Ishikawa (cell line): Measurements from ENCODE around the gene TRPC3.

Experiments
- CEBPB ChIP-seq: IDR thresholded peaks from 2 replicates; pipeline ENCODE4 v1.6.1; 2012
- CREB1 ChIP-seq: IDR thresholded peaks from 2 replicates; pipeline ENCODE4 v1.6.1; 2012; ENCODE audit warnings: low read depth
- EGR1 ChIP-seq: IDR thresholded peaks from 2 replicates; pipeline ENCODE4 v1.6.1; 2012
- EP300 ChIP-seq: IDR thresholded peaks from 2 replicates; pipeline ENCODE4 v1.6.1; 2012; ENCODE audit warnings: borderline replicate concordance
- FOXM1 ChIP-seq: IDR thresholded peaks from 2 replicates; pipeline ENCODE4 v1.6.1; 2012; ENCODE audit warnings: low read depth, borderline replicate concordance
- NFIC ChIP-seq: IDR thresholded peaks from 2 replicates; pipeline ENCODE4 v1.6.1; 2012
- RAD21 ChIP-seq: IDR thresholded peaks from 2 replicates; pipeline ENCODE4 v1.6.1; 2012; ENCODE audit warnings: low read depth
- TAF1 ChIP-seq: IDR thresholded peaks from 2 replicates; pipeline ENCODE4 v1.6.1; 2012; ENCODE audit warnings: low read depth, mild to moderate bottlenecking
- TCF12 ChIP-seq: IDR thresholded peaks from 2 replicates; pipeline ENCODE4 v1.6.1; 2012; ENCODE audit warnings: low read depth
- TEAD4 ChIP-seq: IDR thresholded peaks from 2 replicates; pipeline ENCODE4 v1.6.1; 2012
- YY1 ChIP-seq: IDR thresholded peaks from 2 replicates; pipeline ENCODE4 v1.6.1; 2012; ENCODE audit warnings: low read depth
- ZBTB7A ChIP-seq: IDR thresholded peaks from 2 replicates; pipeline ENCODE4 v1.6.1; 2012; ENCODE audit warnings: low read depth
- TF ChIP-seq, protein P1 (sequence below): IDR thresholded peaks from 2 replicates; pipeline ENCODE4 v1.6.1; 2012; ENCODE audit warnings: low read depth, mild to moderate bottlenecking
- TF ChIP-seq, protein P2 (sequence below): IDR thresholded peaks from 2 replicates; pipeline ENCODE4 v1.6.1; 2012
- TF ChIP-seq, protein P3 (sequence below): IDR thresholded peaks from 2 replicates; pipeline ENCODE4 v1.6.1; 2012

TRPC3 gene

DNA sequence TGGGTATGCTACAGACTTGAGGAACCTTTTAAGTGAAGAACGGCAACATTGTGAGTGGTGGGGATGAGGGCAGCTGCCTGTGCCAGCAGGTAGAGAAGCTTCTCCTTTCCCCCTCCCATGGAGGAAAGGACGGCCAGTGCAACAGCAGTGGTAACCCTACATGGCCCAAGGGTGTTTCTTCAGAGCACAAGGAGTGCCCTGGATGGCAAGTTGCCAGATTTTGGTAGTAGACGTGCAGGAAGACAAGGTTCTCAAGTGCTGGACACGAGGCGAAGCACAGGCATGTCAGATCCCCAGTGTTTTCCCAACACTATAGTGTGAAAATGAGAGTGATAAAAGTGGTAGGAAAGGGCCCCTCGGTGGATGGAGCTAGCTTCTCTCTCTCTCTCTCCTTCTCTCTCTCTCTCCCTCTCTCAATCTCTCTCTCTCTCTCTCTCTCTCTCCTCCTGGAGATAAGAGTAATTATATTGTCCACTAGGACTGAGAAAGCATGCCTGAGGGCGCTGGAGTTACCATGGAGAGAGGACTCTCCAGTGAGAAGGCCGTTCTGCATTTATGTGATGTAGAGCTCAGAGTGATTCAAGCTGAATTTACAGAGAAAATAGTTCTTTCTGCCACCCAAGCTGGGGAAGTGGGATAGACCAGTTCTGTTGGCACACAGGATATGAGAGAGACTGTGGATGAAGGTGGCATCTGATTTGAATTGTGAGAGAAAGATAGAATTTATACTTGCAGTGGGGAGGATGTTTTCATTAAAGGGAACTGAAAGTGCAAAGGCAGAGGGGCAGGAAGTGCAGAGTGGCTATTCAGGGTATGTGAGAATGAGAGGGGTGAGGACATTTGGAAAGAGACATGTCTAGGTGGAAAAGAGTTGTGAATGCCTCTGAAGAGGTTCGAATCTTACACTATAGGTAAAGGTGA, 25.7 kb upstream of the TRPC3 start:
- TF ChIP-seq CREB1: no peak
- no peak for TF ChIP-seq CEBPB
- TF ChIP-seq EGR1: no peak
- TF ChIP-seq NFIC: no peak

DNA sequence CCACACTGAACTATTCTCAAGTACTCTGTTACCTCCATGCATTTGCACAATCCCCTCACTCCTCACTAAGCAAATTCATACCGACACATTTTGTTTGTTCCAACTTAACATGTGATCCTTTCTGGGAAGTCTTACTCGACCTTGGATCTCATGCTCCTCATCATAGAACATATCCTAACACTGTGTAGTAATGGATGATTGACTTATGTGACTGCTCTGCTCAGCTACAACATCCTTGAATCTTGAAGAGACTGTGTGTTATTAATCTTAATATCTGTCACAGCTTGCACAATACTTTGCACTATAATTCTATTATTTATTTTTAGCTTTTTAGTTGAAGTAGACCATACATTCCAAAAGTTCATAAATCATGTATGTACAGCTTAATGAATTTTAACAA, 23.9 kb upstream of the TRPC3 start:
- TF ChIP-seq TAF1 (no peak), ZBTB7A (no peak), FOXM1 (no peak), EGR1 (no peak), TCF12 (no peak), RAD21 (no peak), TEAD4 (no peak), CREB1 (no peak), YY1 (no peak), NFIC (no peak), CEBPB (no peak), EP300 (no peak)
- TF ChIP-seq, protein P1, sequence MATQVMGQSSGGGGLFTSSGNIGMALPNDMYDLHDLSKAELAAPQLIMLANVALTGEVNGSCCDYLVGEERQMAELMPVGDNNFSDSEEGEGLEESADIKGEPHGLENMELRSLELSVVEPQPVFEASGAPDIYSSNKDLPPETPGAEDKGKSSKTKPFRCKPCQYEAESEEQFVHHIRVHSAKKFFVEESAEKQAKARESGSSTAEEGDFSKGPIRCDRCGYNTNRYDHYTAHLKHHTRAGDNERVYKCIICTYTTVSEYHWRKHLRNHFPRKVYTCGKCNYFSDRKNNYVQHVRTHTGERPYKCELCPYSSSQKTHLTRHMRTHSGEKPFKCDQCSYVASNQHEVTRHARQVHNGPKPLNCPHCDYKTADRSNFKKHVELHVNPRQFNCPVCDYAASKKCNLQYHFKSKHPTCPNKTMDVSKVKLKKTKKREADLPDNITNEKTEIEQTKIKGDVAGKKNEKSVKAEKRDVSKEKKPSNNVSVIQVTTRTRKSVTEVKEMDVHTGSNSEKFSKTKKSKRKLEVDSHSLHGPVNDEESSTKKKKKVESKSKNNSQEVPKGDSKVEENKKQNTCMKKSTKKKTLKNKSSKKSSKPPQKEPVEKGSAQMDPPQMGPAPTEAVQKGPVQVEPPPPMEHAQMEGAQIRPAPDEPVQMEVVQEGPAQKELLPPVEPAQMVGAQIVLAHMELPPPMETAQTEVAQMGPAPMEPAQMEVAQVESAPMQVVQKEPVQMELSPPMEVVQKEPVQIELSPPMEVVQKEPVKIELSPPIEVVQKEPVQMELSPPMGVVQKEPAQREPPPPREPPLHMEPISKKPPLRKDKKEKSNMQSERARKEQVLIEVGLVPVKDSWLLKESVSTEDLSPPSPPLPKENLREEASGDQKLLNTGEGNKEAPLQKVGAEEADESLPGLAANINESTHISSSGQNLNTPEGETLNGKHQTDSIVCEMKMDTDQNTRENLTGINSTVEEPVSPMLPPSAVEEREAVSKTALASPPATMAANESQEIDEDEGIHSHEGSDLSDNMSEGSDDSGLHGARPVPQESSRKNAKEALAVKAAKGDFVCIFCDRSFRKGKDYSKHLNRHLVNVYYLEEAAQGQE: no peak
- TF ChIP-seq, protein P2, sequence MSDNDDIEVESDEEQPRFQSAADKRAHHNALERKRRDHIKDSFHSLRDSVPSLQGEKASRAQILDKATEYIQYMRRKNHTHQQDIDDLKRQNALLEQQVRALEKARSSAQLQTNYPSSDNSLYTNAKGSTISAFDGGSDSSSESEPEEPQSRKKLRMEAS: no peak
- TF ChIP-seq, protein P3, sequence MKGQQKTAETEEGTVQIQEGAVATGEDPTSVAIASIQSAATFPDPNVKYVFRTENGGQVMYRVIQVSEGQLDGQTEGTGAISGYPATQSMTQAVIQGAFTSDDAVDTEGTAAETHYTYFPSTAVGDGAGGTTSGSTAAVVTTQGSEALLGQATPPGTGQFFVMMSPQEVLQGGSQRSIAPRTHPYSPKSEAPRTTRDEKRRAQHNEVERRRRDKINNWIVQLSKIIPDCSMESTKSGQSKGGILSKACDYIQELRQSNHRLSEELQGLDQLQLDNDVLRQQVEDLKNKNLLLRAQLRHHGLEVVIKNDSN: no peak

DNA sequence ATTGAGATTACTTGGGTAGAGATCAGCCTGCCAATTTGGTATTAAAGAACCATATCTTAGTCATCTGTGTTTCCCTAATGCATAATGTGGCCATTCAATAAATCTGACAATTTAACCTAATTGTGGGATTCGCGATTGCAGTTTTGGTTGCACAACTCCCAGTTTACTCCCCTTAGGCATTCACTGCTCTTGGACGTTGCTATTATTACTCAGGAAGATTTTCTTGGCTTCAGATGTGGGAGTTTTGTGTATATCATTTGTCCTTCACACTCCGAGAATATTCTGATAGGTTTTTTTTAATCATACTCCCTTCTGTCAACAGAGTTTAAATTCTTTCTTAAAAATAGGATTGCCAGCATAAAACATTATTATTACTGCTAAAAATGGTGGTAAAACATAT, 22.0 kb upstream of the TRPC3 start:
- no peak for TF ChIP-seq CEBPB
- TF ChIP-seq CREB1: no peak
- TF ChIP-seq RAD21: no peak
- TF ChIP-seq, protein P3: no peak
- TF ChIP-seq EGR1: no peak
- no peak for TF ChIP-seq TAF1
- TF ChIP-seq, protein P2: no peak
- no peak for TF ChIP-seq EP300
- TF ChIP-seq YY1: no peak

DNA sequence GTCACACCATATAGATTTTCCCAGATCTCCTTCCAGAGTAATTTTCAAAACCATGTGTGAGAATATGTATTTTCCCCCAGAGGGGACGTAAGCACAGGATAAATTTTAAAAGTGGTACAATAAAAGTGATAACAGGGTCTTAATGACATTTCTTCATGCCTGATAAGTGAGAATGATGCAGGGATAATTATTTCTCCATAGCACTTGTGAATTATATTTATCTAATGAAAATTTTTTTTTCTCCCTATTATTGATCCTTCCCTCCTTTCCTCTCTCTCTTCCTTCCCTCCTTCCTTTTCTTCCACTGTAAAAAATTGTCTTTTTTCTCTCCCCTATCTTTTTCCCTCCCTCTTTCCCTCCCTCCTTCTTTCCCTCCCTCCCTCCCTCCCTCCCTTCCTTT, 17.0 kb upstream of the TRPC3 start:
- no peak for TF ChIP-seq NFIC
- TF ChIP-seq, protein P1: no peak
- TF ChIP-seq YY1: no peak
- TF ChIP-seq TEAD4: no peak
- TF ChIP-seq FOXM1: no peak
- no peak for TF ChIP-seq ZBTB7A
- TF ChIP-seq TCF12: no peak
- TF ChIP-seq, protein P2: no peak
- no peak for TF ChIP-seq RAD21
- no peak for TF ChIP-seq CEBPB
- TF ChIP-seq, protein P3: no peak

DNA sequence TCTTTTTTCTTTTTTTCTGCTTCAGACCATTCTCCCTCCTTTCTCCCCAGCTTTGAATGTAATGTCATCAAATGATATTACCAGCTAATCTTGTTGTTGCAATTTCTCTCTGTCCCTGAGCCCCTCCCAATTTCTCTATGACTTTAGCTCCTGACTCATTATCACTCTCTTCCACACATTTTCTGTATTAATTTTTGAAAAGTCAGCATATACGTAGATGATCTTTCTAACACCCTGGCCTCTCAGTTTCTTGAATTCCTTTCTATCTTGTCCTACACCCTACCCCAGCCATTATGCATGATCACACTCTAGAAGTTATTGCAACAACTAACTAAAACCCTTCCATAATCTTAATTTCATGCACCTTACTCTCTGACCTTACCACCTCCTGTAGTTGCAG, 13.1 kb upstream of the TRPC3 start:
- TF ChIP-seq YY1 (no peak), FOXM1 (no peak), EGR1 (no peak), TAF1 (no peak), CREB1 (no peak), ZBTB7A (no peak), NFIC (no peak), TEAD4 (no peak), EP300 (no peak), RAD21 (no peak), CEBPB (no peak)
- TF ChIP-seq, protein P2: no peak
- TF ChIP-seq, protein P1: no peak
- TF ChIP-seq, protein P3: no peak
